HG03060 (cell line): ENCODE measurements around the gene ACTN1.
"Not testable (repeated sequence)": the region's sequence is repeated elsewhere in the genome, so short reads cannot be mapped to it uniquely, and the experiment has no call there.

Experiments
- ATAC-seq: cut with Tn5 transposase; IDR thresholded peaks from one replicate; pipeline ENCODE4 v1.9.1; 2021; ENCODE audit warnings: low read depth, moderate number of reproducible peaks; ENCODE audit not compliant: unreplicated experiment

Gene ACTN1

DNA sequence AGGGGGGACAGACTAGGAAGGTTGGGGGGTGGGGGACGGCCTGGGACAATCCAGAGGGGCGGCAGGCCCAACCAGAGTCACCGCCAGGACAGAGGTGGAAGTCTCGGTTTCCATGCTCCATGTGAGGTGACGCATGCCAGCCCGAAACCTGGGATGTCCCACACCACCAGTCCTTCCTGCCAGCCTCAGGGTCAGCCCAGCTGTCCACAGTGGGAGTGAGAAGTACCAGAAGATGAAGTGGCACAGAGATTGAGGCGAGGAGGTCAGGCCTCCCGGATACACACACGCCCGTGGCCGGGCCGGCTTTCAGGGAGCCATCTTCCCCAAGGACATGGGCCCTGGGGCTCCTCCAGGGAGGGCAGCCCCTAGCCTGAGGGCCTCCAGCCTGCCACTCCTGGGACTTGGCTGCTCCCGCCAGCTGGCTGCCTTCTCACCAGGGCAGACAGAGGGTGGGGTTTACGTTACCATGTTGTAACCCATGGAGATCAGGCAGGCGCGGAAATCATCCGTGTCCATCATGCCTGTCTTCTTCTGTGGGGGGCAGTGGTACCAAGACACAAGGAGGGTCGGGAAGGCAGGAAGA is 101.0 kb downstream of the ACTN1 start:
- no peak for ATAC-seq

DNA sequence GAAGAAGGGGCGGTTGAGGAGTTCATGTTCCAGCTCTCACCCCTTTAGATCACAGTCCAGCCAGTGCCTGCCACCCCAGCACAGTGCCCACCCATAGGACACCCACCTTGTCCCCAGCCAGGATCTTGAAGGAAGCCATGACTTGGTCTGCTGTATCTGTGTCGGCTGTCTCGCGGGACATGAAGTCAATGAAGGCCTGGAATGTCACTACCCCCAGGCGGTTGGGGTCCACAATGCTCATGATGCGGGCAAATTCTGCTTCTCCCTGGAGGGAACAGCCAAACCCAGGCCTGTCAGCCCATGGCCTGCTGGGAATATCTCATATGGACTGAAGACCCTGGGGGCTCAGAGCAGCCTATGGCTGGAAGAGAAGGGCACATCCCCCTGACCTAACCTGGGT is 102.1 kb downstream of the ACTN1 start:
- ATAC-seq = no peak

GRCh38 chr14:68874746-68875155 is 104.4 kb downstream of the ACTN1 start:
- no peak for ATAC-seq

- ATAC-seq = no peak
Observed at GRCh38 chr14:68873376-68873775, 105.7 kb downstream of the ACTN1 start.

DNA sequence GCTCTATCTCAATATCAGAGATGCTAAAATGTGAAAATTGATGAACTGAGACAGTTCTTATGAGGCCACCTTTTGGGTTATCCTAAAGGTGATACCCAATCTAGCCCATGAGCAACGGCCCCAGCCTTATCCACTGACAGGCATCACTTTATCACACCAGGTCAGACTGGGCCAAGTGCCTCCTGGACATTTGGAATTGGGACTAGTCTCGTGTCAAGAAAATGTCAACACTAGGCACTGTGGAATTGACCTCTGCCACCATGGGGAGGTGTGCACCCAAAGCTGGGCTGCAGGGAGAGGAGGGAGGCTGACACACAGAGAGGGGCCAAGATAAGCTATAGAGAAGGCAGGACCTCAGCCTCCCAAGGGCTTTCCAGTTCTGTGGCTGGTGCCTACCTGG is 107.7 kb downstream of the ACTN1 start:
- ATAC-seq = no peak

DNA sequence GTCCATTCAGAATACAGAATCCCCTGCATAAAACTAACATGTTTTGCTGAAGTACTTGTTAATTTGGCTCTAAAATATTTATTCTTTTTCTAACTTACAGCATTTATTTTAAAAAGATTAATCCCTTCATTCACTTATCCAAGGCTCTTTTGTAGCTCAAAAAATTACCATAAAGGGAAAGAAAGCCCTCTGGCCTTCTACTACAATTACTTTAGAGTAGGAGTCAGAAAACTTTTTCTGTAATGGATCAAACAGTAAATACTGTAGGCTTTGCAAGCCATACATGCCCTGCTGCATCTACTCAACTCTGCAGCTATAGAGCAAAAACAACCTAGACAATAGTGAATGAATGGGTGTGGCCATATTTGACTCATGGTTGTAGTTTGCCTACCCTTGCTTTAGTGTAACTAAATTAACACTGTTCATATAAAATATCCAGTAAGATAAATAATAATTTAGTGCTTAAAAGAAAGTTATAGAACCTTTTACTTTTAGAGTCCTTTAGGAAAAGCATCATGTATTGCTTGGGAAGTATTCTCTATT is 112.0 kb downstream of the ACTN1 start:
- no peak for ATAC-seq

DNA sequence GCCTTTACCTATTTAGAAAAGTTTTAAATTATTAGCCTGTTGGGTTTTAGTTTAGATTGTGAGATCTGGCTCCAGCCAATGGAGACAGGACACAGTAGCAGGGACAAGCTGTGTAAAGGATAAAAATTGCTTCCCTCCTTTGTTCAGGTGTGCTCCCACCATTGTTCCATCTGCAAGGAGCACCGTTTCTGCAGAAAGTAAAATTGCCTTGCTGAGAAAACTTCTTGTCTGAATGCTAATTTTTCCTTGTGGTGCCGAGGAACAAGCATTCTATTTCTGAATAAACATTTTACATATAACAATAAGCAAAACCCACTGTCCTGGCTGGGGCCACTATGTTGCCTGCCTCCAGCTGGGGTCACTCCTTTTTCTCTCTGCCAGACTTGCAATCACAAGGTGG is 113.6 kb downstream of the ACTN1 start:
- no peak for ATAC-seq

DNA sequence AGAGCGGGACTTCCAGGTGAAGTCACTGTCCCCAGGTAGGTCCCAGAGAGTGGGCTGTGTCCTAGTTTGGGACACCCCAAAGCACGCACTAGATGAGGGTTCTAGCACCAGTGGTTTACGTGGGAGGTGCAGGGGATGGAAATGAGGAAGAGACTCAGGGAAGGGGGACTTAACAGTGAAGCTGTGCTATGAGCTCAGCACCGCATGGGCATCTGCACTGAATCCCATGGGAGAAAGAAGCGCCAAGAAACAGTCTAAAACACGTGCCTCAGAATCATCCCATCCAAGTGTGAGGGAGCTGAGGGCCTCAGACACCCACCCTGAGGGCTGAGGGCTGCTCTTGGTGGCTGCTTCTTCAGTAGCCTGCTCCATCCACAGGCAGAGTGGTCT is 114.7 kb downstream of the ACTN1 start:
- no peak for ATAC-seq

DNA sequence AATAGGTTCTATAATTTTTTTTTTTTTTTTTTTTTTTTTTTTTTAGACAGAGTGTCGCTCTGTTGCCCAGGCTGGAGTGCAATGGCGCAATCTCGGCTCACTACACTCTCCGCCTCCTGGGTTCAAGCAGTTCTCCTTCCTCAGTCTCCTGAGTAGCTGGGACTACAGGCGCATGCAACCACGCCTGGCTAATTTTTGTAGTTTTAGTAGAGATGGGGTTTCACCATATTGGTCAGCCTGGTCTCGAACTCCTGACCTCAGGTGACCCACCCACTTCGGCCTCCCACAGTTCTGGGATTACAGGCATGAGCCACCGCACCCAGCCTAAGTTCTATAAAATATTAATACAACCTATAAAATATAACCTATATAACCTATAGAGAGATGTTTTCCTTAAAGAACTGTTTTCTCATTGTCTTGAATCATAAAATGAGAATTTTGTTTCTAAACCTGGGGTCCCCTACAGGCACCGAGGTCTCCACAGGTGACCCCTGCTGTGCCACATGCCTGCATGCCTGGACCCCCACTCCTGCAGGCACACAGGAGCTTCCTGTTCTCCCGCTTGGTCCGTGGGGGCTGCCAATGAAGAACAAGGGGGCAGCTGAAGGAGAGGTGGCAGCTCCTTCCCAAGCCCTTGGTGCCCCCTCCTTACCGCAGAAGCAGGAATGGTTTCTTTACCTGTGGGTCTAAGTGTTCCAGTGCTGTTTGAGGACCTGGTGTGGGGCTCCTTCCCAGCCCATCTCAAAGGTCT is 115.3 kb downstream of the ACTN1 start:
- ATAC-seq = no peak

DNA sequence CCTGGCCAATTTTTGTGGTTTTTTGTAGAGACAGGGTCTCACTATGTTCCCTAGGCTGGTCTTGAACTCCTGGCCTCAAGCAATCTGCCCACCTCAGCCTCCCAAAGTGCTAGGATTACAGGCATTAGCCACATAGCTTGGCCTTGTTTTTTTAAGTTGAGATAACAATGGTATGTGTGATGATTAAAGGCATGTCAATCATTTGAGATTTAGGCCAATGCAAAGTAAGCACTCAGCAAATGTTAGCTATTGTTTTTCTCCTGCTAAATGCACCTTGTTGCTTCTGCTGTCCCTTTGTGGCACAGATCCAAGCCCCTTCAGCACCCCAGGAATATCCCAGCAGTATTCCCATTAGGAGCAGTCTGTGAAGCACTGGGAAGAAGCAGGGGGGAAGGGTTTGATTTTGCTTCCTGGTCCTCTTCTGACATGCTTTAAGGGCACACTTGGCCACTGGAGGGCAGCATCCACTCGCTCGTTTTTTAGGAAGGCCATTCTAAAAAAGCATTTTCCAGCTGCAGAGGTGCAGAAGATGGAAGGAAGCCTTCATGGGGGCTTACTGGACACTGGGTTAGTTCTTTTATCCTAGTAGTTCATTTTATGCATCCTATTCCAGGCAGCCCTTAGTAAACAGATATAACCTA is 116.0 kb downstream of the ACTN1 start:
- ATAC-seq = no peak

DNA sequence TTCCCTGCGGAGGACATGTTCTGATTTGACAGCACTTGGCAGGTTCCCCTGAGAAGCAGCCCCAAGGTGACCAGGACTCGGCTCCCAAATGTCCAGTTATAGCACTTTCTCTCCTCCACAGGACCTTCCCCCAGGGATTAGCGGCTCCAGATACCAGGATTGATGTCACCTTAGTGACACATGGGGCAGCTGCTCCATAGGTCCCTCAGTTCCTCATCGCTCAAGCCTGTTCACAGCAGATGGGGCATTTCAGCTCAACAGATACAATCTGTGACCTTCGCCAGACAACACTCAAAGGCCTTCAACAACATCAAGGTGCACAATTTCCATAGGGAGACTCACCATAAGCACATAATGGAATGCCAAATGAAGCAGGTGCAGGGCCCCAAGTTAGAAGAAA is 118.3 kb downstream of the ACTN1 start:
- ATAC-seq = no peak

DNA sequence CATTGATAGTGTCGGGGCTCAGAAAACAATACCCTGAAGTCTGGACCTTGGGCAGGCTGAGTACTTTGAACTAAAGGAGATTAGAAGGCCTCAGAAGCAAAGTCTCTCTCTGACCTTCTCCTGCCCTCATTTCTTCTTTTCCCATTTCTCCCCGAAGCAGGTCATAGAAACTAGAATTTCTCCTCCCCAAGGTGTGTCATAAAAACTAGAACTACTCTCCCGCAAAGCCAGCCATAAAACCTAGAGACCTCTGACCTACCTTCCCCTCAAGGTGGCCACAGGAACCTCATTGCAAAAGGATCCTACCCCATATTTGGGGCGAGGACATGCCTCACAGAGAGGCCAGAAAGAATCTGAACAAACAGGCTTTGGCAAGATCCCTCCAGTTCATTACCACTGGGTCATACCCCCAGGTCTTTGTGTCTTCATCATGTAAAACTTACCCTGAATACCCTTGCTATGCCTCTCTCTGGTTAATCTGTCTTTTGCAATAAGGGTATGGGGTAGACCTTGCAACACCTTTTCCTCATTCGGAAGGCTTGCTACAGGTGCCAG is 121.5 kb downstream of the ACTN1 start:
- ATAC-seq = no peak

GRCh38 chr14:68856572-68856971 is 122.5 kb downstream of the ACTN1 start:
- no peak for ATAC-seq

- no peak for ATAC-seq
Observed at GRCh38 chr14:68854421-68854820, 124.7 kb downstream of the ACTN1 start.

GRCh38 chr14:68853749-68854148 is 125.4 kb downstream of the ACTN1 start:
- ATAC-seq = no peak

DNA sequence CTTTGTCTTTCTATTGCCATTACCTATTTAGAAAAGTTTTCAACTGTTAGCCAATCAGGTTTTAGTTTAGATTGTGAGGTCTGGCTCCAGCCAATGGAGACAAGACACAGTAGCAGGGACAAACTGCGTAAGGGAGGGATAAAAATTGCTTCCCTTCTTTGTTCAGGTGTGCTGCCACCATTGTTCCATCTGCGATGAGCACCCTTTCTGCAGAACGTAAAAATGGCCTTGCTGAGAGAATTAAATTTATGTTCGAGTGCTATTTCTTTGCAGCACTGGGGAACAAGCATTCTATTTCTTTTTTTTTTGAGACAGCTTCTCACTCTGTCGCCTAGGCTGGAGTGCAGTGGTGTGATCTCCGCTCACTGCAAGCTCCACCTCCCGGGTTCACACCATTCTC is 126.6 kb downstream of the ACTN1 start:
- ATAC-seq = not testable (repeated sequence)

DNA sequence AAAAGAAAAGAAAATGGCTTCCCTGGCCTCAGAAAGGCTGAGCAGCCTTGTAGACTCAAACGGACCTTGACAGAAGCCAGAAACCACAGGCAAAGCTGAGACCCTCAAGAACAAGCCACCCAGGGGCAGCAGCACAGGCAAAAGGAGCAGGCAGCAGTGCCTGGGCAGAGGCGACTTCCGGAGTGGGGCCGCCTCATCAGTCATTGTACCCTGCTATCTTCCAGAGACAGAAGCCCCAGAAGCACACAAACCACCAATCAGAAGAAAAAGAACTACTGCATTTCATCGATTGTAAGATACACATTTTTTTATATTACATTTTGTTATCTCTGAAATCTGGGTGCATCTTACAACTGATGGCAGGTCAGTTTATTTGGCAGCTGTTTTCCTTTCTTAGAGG is 128.0 kb downstream of the ACTN1 start:
- ATAC-seq = no peak

DNA sequence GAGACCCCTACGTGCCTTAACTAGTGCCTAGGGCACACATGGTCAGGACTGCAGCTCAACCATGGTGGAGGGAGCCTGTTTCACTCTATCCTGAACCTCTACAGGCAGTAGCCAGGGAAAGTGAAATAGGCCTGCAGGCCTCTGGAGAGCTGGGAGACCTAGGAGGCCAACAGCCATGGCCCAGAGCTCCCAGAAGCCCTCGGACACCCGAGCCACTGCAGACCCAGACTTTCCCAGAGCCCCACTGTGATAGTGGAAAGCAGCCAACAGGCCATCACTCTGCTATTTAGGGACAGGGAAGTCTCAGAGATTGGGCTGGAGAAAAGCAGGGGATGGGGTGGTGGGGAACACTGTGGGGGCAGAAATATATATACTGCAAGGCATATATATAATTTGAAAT is 129.7 kb downstream of the ACTN1 start:
- ATAC-seq = no peak

DNA sequence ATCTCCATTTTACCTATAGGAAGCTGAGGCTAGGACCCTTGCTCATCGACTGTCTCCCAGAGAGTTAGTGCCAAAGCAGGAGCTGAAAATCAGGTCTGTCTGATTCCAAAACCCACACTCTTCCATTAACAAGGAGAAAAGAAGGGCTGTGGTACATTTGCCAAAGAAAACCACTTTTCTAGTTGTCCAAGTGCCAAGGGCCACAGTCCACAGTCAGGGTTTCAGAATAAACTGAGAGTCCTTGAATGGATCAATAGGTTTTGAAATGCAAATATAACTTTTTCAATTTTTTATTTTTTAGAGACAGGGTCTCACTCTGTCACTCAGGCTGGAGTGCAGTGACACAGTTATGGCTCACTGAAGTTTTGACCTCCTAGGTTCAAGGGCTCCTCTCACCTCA is 130.8 kb downstream of the ACTN1 start:
- no peak for ATAC-seq

DNA sequence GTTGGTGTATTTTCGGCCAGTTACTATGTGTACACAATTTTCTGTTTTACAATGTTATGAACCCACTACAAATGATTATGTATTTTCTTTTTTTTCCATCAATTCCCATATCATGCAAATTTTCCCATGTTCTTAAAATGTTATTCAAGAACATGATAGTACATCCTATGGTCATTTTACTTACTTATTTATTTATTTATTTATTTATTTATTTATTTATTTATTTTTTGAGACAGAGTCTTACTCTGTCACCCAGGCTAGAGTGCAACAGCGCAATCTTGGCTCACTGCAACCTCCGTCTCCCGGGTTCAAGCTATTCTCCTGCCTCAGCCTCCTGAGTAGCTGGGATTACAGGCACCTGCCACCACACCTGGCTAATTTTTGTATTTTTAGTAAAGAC is 131.5 kb downstream of the ACTN1 start:
- not testable (repeated sequence) for ATAC-seq

DNA sequence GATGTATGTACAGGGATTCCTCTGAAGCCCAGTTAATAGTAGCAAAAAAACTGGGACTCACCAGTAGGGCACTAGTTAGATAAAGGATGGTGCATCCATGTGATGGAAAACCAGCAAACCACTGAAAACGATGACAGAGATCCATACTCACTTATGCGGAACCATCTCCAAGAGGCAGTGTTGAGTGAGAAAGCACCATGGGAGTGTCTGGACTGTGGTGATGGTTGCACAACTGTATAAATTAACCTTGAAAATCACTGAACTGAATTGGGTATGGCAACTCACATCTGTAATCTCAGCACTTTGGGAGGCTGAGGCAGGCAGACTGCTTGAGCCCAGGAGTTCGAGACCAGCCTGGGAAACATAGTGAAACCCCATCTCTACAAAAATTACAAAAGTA is 132.6 kb downstream of the ACTN1 start:
- no peak for ATAC-seq

DNA sequence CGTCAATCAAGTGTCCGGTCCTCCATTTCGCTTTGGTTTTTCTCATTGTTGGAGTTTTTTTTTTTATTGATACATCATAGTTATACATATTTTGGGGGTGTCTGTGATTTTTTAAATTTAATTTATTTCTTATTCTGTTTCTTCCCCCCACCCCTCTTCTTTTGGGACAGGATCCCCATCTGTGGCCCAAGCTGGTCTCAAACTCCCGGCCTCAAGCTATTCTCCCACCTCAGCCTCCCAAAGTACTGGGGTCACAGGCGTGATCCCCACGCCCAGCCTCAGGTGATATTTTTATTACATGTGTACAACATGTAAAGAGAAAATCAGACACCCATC is 134.9 kb downstream of the ACTN1 start:
- ATAC-seq = no peak
